CD4-positive, alpha-beta T cell (primary cell): ENCODE results near the gene RASSF9. TPM values are rescaled to one million over a fixed set of nuclear protein-coding genes. Genes with fewer than 3 reads are reported as not detected.

ENCODE experiments used
- ATAC-seq: fragments of 200-7000 bp; cut with Tn5 transposase; one replicate; pipeline ENCODE4 v1.10.0; 2022; ENCODE audit warnings: mild to moderate bottlenecking; ENCODE audit not compliant: poor library complexity
- CTCF ChIA-PET: fragments of 350-600 bp; sonication (Branson Sonifier 250); formaldehyde crosslinking; loops from one replicate; lab custom pipeline; 2021; ENCODE audit warnings: antibody characterized with exemption, inconsistent platforms; lab: Charles Lee
- POLR2A ChIA-PET: fragments of 350-600 bp; sonication (Branson Sonifier 250); formaldehyde crosslinking; loops from one replicate; lab custom pipeline; 2021; ENCODE audit warnings: antibody characterized with exemption, inconsistent platforms; lab: Charles Lee
- DNase-seq, 14 experiments: peaks; one replicate each; pipeline ENCODE4 v3.0.0-alpha.2; 2013 to 2020; ENCODE audit warnings: mixed read lengths in 2 of 14
- H3K27ac ChIP-seq, 2 donors: one replicate each; pipeline versions ENCODE4 v1.5.1 to v1.7.0; 2013; ENCODE audit warnings: low read length in 2 of 2, low read depth in 1 of 2, mild to moderate bottlenecking in 1 of 2
- H3K27me3 ChIP-seq, 2 experiments: 1 replicate in 1 of 2; 2 replicates in 1 of 2; pipeline versions ENCODE4 v1.6.1 to v1.7.0; 2013; ENCODE audit warnings: low read length in 2 of 2, control low read depth in 1 of 2, mild to moderate bottlenecking in 1 of 2, moderate library complexity in 1 of 2; ENCODE audit not compliant: insufficient read depth in 2 of 2, control insufficient read depth in 1 of 2
- H3K36me3 ChIP-seq: one replicate; pipeline ENCODE4 v1.6.1; 2013; ENCODE audit warnings: low read length, control low read depth; ENCODE audit not compliant: insufficient read depth
- H3K4me1 ChIP-seq: one replicate; pipeline ENCODE4 v1.6.1; 2013; ENCODE audit warnings: low read length, control low read depth; ENCODE audit not compliant: insufficient read depth
- H3K4me3 ChIP-seq: one replicate; pipeline ENCODE4 v1.5.1; 2013; ENCODE audit warnings: mild to moderate bottlenecking, low read length, moderate library complexity
- H3K9me3 ChIP-seq, 2 experiments: 1 replicate in 1 of 2; 2 replicates in 1 of 2; pipeline versions ENCODE4 v1.6.1 to v1.7.0; 2013; ENCODE audit warnings: low read length in 2 of 2, mild to moderate bottlenecking in 2 of 2, control low read depth in 1 of 2, moderate library complexity in 1 of 2; ENCODE audit not compliant: control insufficient read depth in 1 of 2, insufficient read depth in 1 of 2
- H3K27ac Mint-ChIP-seq: one replicate; pipeline ENCODE4 v1.8.0; 2020; ENCODE audit warnings: mixed read lengths
- H3K27me3 Mint-ChIP-seq: one replicate; pipeline ENCODE4 v1.8.0; 2021; ENCODE audit warnings: mixed read lengths
- H3K36me3 Mint-ChIP-seq: one replicate; pipeline ENCODE4 v1.8.0; 2021; ENCODE audit warnings: low read depth, mixed read lengths
- H3K4me1 Mint-ChIP-seq: one replicate; pipeline ENCODE4 v1.8.0; 2021; ENCODE audit warnings: low read depth, mixed read lengths
- H3K4me3 Mint-ChIP-seq: one replicate; pipeline ENCODE4 v1.8.0; 2020; ENCODE audit warnings: mild to moderate bottlenecking, mixed read lengths
- H3K9me3 Mint-ChIP-seq: one replicate; pipeline ENCODE4 v1.8.0; 2020; ENCODE audit warnings: mixed read lengths
- CTCF ChIP-seq: fragments of 200-600 bp; IDR thresholded peaks from one replicate; pipeline ENCODE4 v1.8.0; 2022; ENCODE audit warnings: antibody characterized with exemption, mild to moderate bottlenecking
- intact Hi-C, 2 experiments: fragments of 100-400 bp; cut with DNase I in 1 of 2; cut with micrococcal nuclease in 1 of 2; formaldehyde crosslinking; loops; one replicate each; pipeline versions ENCODE4 v1.15.1 to v1.9.0; 2023 to 2025; cut with DNase I, micrococcal nuclease
- total RNA-seq, 174 experiments: library from RNA in 2 of 174; stranded (reverse) in 2 of 174; gene quantifications; one replicate each; pipeline ENCODE4 v1.2.3 and lab custom pipeline; 2021 to 2026

RASSF9 gene
- total RNA-seq, 2 experiments from 2014 or later: not detected

GRCh38 chr12:85809500-85809899 lies 26.7 kb downstream of the RASSF9 start:
- Mint-ChIP-seq H3K4me3 (no peak overlapping the region), H3K36me3 (no peaks in the 10 kb centered on the region), H3K27ac (no peak overlapping the region), H3K9me3 (no peaks in the 10 kb centered on the region), H3K27me3 (no peaks in the 10 kb centered on the region), H3K4me1 (no peaks in the 10 kb centered on the region)
- intact Hi-C loops: no loop called here
- ChIA-PET CTCF (no interaction called here), POLR2A (no interaction called here)
- H3K4me3 ChIP-seq: no peak overlapping the region
- DNase-seq: no peak
- TF ChIP-seq CTCF: no peak
- no peaks in the 10 kb centered on the region for H3K4me1 ChIP-seq
- no peak overlapping the region for H3K27ac ChIP-seq
- H3K36me3 ChIP-seq: no peaks in the 10 kb centered on the region
- ATAC-seq: no peak
- peaks cover 0 to 3% of the 10 kb centered on the region in 2 experiments for H3K9me3 ChIP-seq
- H3K27me3 ChIP-seq: no peaks in the 10 kb centered on the region

GRCh38 chr12:85807730-85808129 lies 28.5 kb downstream of the RASSF9 start:
- Histone ChIP-seq H3K4me1 (no peaks in the 10 kb centered on the region), H3K4me3 (no peak overlapping the region), H3K27me3 (no peaks in the 10 kb centered on the region), H3K27ac (no peak overlapping the region), H3K9me3 (peaks cover 0 to 3% of the 10 kb centered on the region in 2 experiments), H3K36me3 (no peaks in the 10 kb centered on the region)
- no peaks in the 10 kb centered on the region for H3K36me3 Mint-ChIP-seq
- H3K4me1 Mint-ChIP-seq: no peaks in the 10 kb centered on the region
- H3K27ac Mint-ChIP-seq: no peak overlapping the region
- intact Hi-C loops: no loop called here
- ATAC-seq (no peak), DNase-seq (no peak)
- POLR2A ChIA-PET: no interaction called here
- no peaks in the 10 kb centered on the region for H3K9me3 Mint-ChIP-seq
- no peaks in the 10 kb centered on the region for H3K27me3 Mint-ChIP-seq
- CTCF ChIA-PET: no interaction called here
- no peak for TF ChIP-seq CTCF
- H3K4me3 Mint-ChIP-seq: no peak overlapping the region

- intact Hi-C loops: no loop called here
- H3K27me3 ChIP-seq: no peaks in the 10 kb centered on the region
- no peaks in the 10 kb centered on the region for H3K9me3 Mint-ChIP-seq
- H3K27ac ChIP-seq: no peak overlapping the region
- no peaks in the 10 kb centered on the region for H3K27me3 Mint-ChIP-seq
- POLR2A ChIA-PET: no interaction called here
- TF ChIP-seq CTCF: no peak
- CTCF ChIA-PET: no interaction called here
- no peaks in the 10 kb centered on the region for H3K4me1 ChIP-seq
- ATAC-seq (no peak), DNase-seq (no peak)
- H3K36me3 ChIP-seq: no peaks in the 10 kb centered on the region
- H3K36me3 Mint-ChIP-seq: no peaks in the 10 kb centered on the region
- no peak overlapping the region for H3K4me3 Mint-ChIP-seq
- no peak overlapping the region for H3K4me3 ChIP-seq
- H3K27ac Mint-ChIP-seq: no peak overlapping the region
- H3K4me1 Mint-ChIP-seq: no peaks in the 10 kb centered on the region
- peaks cover 0 to 3% of the 10 kb centered on the region in 2 experiments for H3K9me3 ChIP-seq
Observed at GRCh38 chr12:85805654-85806053, 30.6 kb downstream of the RASSF9 start.
